Islet precursor cell (in vitro differentiated cells): ENCODE data around the gene NABP2.

Experiments used
- DNase-seq: peaks from one replicate; pipeline ENCODE4 v3.0.0-alpha.2; 2018

The NABP2 gene

GRCh38 chr12:56224102-56224701 is at the start of gene NABP2:
Gene NABP2 (plus strand): TSS chr12:56224342. CDS start chr12:56224857, 515 bp downstream.
- DNase-seq, result peak; percentile 100

GRCh38 chr12:56178347-56178746 is 45.8 kb upstream of the NABP2 start:
- DNase-seq, result no peak

- DNase-seq, result no peak
Measured at GRCh38 chr12:56186957-56187356, 37.2 kb upstream of the NABP2 start.

GRCh38 chr12:56188131-56188777 is 35.9 kb upstream of the NABP2 start:
- peak; percentile 69 for DNase-seq

GRCh38 chr12:56188778-56189098 is 35.4 kb upstream of the NABP2 start:
- no peak for DNase-seq

GRCh38 chr12:56189099-56189917 is 34.8 kb upstream of the NABP2 start, which contains the start of gene SMARCC2:
Gene SMARCC2 (minus strand): TSS chr12:56189483. CDS start chr12:56189461, 22 bp downstream.
- peak; percentile 98 for DNase-seq

GRCh38 chr12:56189918-56190694 is 34.0 kb upstream of the NABP2 start:
- DNase-seq, result peak; percentile 96

GRCh38 chr12:56190695-56191155 is 33.4 kb upstream of the NABP2 start:
- no peak for DNase-seq

- no peak for DNase-seq
Measured at GRCh38 chr12:56192582-56192981, 31.6 kb upstream of the NABP2 start.

GRCh38 chr12:56193025-56193578 is 31.0 kb upstream of the NABP2 start:
- peak; percentile 83 for DNase-seq

GRCh38 chr12:56196818-56197550 is 27.2 kb upstream of the NABP2 start:
- peak; percentile 85 for DNase-seq

- DNase-seq, result no peak
Measured at GRCh38 chr12:56197921-56198635, 26.1 kb upstream of the NABP2 start.

GRCh38 chr12:56198836-56199235 is 25.3 kb upstream of the NABP2 start:
- no peak for DNase-seq

- no peak for DNase-seq
Measured at GRCh38 chr12:56202366-56202765, 21.8 kb upstream of the NABP2 start.

- DNase-seq, result no peak
Measured at GRCh38 chr12:56202838-56203237, 21.3 kb upstream of the NABP2 start.

- no peak for DNase-seq
Measured at GRCh38 chr12:56204275-56204674, 19.9 kb upstream of the NABP2 start.

- DNase-seq, result no peak
Measured at GRCh38 chr12:56205445-56205844, 18.7 kb upstream of the NABP2 start.

- DNase-seq, result peak; percentile 89
Measured at GRCh38 chr12:56206452-56207166, 17.5 kb upstream of the NABP2 start.

GRCh38 chr12:56208006-56208405 is 16.1 kb upstream of the NABP2 start:
- DNase-seq, result no peak

- no peak for DNase-seq
Measured at GRCh38 chr12:56212361-56212760, 11.8 kb upstream of the NABP2 start.

- DNase-seq, result no peak
Measured at GRCh38 chr12:56213878-56214277, 10.3 kb upstream of the NABP2 start.
